Cortex of kidney (tissue), 1 donor: Measurements from ENCODE around the gene CCDC69.
"Not testable (repeated sequence)": the region's sequence is repeated elsewhere in the genome, so short reads cannot be mapped to it uniquely, and the experiment has no call there.

Experiments
- DNase-seq: peaks from one replicate; lab custom pipeline; 2025; lab: John Stamatoyannopoulos, UW

The CCDC69 gene, protein sequence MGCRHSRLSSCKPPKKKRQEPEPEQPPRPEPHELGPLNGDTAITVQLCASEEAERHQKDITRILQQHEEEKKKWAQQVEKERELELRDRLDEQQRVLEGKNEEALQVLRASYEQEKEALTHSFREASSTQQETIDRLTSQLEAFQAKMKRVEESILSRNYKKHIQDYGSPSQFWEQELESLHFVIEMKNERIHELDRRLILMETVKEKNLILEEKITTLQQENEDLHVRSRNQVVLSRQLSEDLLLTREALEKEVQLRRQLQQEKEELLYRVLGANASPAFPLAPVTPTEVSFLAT

GRCh38 chr5:151223447-151224264 is at the start of gene CCDC69:
Gene CCDC69, minus strand, starts transcription at chr5:151224092. Its CDS starts 122 bp downstream, at chr5:151223970.
- no peak for DNase-seq

DNA sequence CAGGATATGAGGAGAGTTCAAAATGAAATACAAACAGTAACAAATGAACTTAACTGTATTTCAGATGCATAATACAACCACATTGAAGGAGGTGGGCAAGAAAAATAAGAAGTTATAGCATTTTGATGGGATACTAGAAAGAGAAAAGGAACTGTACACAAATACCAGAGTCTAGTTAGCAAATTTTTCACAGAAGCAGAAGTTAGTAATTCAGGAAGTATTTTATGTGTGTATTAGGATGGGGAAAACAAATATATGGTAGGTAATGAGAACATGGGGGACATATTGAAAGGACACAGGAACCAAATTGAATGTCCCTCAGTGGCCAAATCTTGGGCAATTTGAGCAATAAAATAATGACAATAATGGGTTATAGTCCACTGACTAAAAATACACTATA is 47.4 kb upstream of the CCDC69 start:
- DNase-seq: no peak

DNA sequence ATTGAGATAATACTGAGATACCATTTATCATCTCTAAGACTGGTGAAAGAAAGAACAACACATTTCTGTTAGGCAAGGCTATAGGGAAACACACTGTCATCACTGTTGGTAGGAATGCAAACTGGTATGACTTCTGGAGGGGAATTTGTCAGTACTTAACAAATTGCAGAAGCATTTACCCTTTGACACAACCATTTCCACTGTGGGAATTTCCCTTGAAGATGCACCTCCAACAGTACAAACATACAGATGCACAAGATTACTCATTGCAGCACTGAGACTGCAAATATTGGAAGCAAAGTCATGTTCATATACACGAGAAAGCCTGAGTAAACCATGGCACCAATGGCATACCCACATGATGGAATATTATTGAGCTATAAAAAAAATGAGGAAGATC is 46.7 kb upstream of the CCDC69 start:
- DNase-seq: no peak

- no peak for DNase-seq
Observed at GRCh38 chr5:151267491-151268260, 43.8 kb upstream of the CCDC69 start.

DNA sequence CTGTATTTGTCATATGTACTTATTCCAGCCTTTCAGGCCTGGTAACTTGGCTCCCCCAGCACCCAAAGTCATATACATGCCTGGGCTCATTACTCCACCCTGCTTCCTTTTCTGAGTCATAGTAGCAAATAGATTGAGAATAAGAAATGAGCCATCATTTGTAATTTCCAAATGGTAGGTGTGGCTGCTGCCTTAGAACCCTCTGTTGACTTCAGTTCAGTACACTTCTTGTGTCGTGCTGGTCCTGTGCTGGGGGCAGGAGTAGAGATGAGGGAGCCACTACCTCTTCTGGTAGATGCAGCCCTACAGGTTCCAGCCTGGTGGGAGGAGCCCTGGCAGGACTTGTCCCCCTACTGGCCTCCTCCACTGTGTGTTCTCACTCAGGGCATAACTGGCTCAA is 40.2 kb upstream of the CCDC69 start:
- DNase-seq: no peak

GRCh38 chr5:151262532-151262931 is 38.6 kb upstream of the CCDC69 start:
- no peak for DNase-seq

- DNase-seq: no peak
Observed at GRCh38 chr5:151259931-151260330, 36.0 kb upstream of the CCDC69 start.

- DNase-seq: no peak
Observed at GRCh38 chr5:151258816-151259215, 34.9 kb upstream of the CCDC69 start.

GRCh38 chr5:151258201-151258611 is 34.3 kb upstream of the CCDC69 start:
- DNase-seq: no peak

GRCh38 chr5:151257731-151258181 is 33.9 kb upstream of the CCDC69 start:
- no peak for DNase-seq

GRCh38 chr5:151255621-151256286 is 31.9 kb upstream of the CCDC69 start:
- DNase-seq: no peak

- not testable (repeated sequence) for DNase-seq
Observed at GRCh38 chr5:151254990-151255389, 31.1 kb upstream of the CCDC69 start.

DNA sequence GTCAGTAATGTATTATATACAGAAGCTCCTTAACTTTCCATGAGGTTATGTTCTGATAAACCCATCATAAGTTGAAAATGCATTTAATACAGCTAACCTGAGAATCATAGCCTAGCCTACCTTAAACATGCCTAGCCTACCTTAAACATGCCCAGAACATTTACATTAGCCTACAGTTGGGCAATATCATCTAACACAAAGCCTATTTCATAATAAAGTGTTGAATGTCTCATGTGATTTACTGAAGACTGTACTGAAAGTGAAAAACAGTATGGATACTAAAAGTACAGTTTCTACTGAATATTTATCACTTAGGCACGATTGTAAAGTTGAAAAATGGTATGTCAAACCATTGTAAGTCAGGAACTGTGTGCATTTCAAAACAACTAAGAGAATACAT is 30.7 kb upstream of the CCDC69 start:
- no peak for DNase-seq

- DNase-seq: no peak
Observed at GRCh38 chr5:151253605-151253950, 29.7 kb upstream of the CCDC69 start.

- DNase-seq: peak; percentile 75
Observed at GRCh38 chr5:151252762-151253604, 29.1 kb upstream of the CCDC69 start, which contains the start of gene GM2A. Gene GM2A, plus strand, starts transcription at chr5:151253185. Its CDS starts 32 bp downstream, at chr5:151253217.

- DNase-seq: no peak
Observed at GRCh38 chr5:151251621-151252020, 27.7 kb upstream of the CCDC69 start.

GRCh38 chr5:151251001-151251551 is 27.2 kb upstream of the CCDC69 start:
- DNase-seq: no peak

GRCh38 chr5:151250346-151251000 is 26.6 kb upstream of the CCDC69 start:
- no peak for DNase-seq

GRCh38 chr5:151249281-151249680 is 25.4 kb upstream of the CCDC69 start:
- DNase-seq: no peak

GRCh38 chr5:151248651-151249050 is 24.8 kb upstream of the CCDC69 start:
- no peak for DNase-seq
